Choroid plexus epithelial cell (primary cell): ENCODE measurements around the gene BCAS3.
"Not testable (repeated sequence)": the region's sequence is repeated elsewhere in the genome, so short reads cannot be mapped to it uniquely, and the experiment has no call there.

Source experiments
- DNase-seq: peaks from one replicate; pipeline ENCODE4 v3.0.0-alpha.2; 2010; ENCODE audit warnings: low read depth
- H3K4me3 ChIP-seq: 2 replicates; pipeline ENCODE4 v1.5.1; 2011; ENCODE audit warnings: low read depth, mild to moderate bottlenecking, control low read depth, low read length, moderate library complexity
- CTCF ChIP-seq: conservative IDR thresholded peaks from 2 replicates; pipeline ENCODE4 v1.5.1; 2011; ENCODE audit warnings: low read depth, mild to moderate bottlenecking, control low read depth, inconsistent platforms, low read length, moderate library complexity

Gene BCAS3

GRCh38 chr17:61349350-61349749, 671.7 kb downstream of the BCAS3 start:
- peak; percentile 64 for TF ChIP-seq CTCF
- no peak overlapping the region for H3K4me3 ChIP-seq
- DNase-seq = peak; percentile 46

GRCh38 chr17:61351745-61352407, 674.2 kb downstream of the BCAS3 start:
- no peak for TF ChIP-seq CTCF
- DNase-seq = no peak
- H3K4me3 ChIP-seq = no peak overlapping the region

GRCh38 chr17:61352408-61352770, 674.7 kb downstream of the BCAS3 start:
- no peak overlapping the region for H3K4me3 ChIP-seq
- TF ChIP-seq CTCF = no peak
- no peak for DNase-seq

GRCh38 chr17:61352781-61353491, 675.3 kb downstream of the BCAS3 start:
- TF ChIP-seq CTCF = no peak
- no peak overlapping the region for H3K4me3 ChIP-seq
- no peak for DNase-seq

- no peak for TF ChIP-seq CTCF
- DNase-seq = no peak
These were observed 676.0 kb downstream of the BCAS3 start for GRCh38 chr17:61353615-61354014.

GRCh38 chr17:61354895-61355874, 677.5 kb downstream of the BCAS3 start:
- H3K4me3 ChIP-seq = no peak overlapping the region
- DNase-seq = no peak
- TF ChIP-seq CTCF = peak; percentile 14

More at GRCh38 chr17:61353615-61354014, 676.0 kb downstream of the BCAS3 start:
- no peak overlapping the region for H3K4me3 ChIP-seq

- not testable (repeated sequence) for DNase-seq, H3K4me3 ChIP-seq
These were observed 679.4 kb downstream of the BCAS3 start for GRCh38 chr17:61357061-61357460.

GRCh38 chr17:61359513-61359912, 681.9 kb downstream of the BCAS3 start:
- H3K4me3 ChIP-seq, DNase-seq: not testable (repeated sequence)
